Measurements from ENCODE around the gene SYT1.

SYT1 gene

GRCh38 chr12:79063258-79063657, 198.7 kb downstream of the SYT1 start:
- no peak for DNase-seq

DNA sequence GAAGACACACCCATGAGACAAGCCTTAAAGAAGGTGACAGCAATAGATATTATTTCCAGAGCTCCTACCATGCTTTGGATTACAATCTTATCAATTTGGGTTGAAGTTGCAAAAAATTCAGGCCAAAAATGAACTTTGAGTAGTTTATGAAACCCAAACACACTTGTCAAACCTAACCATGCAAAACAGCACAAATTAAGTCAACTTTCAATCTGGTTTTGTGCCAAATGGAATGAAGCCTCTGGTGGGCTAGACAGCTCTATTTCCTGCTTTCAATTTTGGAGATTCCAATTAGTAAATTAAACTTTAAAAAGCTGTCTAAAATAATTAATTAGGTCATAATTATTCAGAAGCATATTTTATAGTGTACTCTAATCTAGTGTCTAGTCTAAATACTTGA, 203.4 kb downstream of the SYT1 start:
- no peak for DNase-seq

DNA sequence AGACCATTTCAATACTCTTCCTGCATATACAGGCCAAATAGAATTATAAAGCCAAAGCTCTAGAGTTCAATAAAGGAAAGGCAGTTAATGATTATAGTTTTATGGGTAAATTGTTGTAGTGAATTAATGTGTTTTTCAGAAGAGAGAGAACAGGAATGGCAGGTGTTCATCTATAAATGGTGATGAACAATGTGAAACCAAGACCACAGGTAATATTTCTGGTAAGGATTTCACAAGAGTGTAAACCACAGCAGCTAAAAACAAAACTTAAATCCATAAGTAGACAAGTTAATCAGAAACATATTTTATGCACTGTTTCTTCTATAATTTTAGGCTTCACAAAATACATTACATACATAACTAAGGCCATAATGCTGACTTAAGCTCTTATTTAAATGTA, 204.4 kb downstream of the SYT1 start:
- no peak for DNase-seq

GRCh38 chr12:79071498-79071897, 206.9 kb downstream of the SYT1 start:
- no peak for DNase-seq

DNA sequence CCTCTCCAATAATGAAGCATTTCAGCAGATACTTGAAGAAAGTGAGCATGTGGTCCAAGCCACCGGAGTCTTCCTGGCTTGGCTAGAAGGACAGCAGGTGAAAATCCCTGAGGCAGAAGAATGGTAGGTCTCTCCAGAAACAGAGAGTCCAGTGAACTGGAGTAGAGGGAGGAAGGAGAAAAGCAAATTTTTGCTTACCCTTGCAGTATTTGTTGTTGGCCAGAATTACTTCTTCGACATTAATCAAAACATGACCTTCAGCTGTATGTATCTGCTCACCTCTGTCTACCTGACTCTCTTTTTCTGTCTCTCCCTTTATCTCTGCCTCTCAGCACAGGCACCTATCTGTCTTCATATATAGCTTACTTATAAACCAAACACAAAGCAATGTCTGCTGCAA, 208.9 kb downstream of the SYT1 start:
- no peak for DNase-seq

DNA sequence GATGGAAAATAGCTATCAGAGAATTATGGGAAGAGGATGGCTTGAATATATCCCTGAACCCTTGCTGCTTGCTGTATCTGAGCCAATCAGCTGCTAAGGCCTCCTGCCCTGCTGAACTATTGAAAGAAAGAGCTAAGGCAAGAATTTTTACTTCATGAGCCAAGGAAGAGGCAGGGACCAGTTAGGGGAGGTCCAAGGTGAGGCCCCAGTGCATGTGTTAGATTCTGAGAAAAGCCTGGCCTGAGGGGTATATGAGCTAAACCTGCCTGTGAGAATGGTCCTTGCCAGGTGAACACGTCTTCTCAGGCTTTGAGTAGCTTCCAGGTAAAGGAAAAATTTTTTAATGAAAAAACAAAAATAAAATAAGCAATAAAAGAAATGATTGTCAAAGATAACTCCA, 218.0 kb downstream of the SYT1 start:
- no peak for DNase-seq

- DNase-seq, result no peak
These were observed 218.6 kb downstream of the SYT1 start for GRCh38 chr12:79083181-79083580.

- DNase-seq, result no peak
These were observed 220.6 kb downstream of the SYT1 start for GRCh38 chr12:79085106-79085682.

GRCh38 chr12:79086541-79087296, 222.1 kb downstream of the SYT1 start:
- no peak for DNase-seq

DNA sequence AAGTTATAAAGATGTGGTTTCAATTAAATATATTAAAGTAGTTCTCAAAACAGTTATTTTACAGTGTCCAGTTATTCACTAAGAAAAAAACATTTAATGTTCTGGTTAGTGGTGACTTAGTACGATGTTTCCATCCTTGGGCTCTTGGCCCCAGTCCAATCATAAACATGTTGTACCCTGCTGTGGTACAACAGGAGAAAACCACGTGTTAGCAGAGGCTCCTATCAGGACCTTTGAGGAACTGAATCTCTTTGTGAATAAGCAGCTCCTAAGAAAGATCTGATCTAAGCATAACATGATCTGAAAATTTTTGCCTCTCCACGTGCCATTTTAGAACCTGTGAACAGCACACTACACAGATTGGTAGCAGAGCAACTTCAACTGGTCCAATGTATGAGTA, 234.0 kb downstream of the SYT1 start:
- DNase-seq, result no peak

DNA sequence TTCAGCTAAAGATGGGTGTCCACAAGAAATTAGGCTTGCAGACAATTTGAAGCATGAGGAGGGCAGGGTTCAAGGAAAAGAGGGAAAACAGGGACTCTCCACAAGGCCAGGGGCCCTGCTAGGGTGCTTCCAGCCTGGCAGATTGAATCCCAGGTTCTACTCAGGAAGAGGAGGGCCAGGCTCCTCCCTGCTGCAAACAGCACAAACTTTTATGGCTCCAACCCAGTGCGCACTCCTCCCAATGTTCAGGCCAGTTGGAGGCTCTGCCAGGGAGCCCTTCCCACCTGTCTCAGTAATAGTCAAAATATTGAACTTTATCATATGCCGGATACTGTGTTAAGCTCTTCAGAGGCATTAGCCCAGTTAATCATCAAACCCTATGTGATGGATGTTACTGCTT, 244.4 kb downstream of the SYT1 start:
- DNase-seq, result no peak

- no peak for DNase-seq
These were observed 250.3 kb downstream of the SYT1 start for GRCh38 chr12:79114896-79115295.

- no peak for DNase-seq
These were observed 251.2 kb downstream of the SYT1 start for GRCh38 chr12:79115743-79116142.

DNA sequence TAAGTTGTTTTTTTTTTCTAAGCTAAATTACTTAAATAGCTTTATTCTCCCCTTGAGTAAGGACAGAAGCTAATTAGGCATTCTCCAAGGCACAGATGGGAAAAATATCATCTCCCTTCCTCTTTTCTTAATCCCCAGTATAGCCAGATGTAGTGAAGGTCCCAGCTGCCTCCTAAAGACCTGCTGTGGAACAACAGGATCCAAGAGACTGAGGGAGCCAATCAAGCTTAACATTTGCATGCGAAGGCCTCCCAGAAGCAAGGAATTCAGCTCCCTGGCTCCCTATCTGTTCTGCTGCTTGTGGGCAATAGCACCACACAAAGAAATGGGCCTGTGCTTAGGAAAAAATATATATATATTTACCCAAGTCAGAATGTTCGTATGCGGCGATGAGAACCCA, 255.2 kb downstream of the SYT1 start:
- DNase-seq, result no peak

DNA sequence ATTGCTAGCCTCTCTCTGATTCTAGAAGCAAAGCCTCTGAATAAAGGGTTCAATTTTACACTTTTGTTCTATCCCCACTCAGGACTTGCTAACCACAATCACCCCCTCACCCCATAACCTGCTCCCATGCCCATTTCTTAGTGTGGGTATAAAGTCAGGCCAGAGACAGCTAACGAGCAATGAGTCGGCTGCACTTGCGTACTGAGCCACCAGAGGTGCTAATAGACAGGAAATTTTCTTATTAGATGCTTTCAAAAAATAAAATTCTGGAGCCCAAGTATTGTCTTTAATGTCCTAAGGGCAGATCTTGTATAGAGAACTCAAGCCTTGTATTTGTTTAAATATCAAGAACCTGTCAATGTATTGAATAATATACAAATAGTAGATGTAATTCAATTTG, 256.9 kb downstream of the SYT1 start:
- DNase-seq, result no peak

DNA sequence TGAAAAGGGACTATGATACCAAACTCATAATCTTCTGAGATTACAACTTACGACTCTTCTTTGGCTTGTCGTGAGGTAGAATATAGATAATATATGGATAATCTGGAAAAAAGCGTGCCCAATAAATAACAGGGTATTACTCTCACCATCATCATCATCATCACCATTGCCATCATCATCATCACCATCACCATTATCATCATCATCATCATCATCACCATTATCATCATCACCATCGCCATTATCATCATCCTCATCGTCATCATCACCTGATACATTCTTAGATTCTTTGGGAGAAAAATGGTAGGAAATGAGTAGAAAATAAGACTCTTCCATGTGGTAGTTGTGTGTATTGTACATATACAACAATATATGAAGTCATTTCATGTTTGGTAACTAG, 259.8 kb downstream of the SYT1 start:
- no peak for DNase-seq

DNA sequence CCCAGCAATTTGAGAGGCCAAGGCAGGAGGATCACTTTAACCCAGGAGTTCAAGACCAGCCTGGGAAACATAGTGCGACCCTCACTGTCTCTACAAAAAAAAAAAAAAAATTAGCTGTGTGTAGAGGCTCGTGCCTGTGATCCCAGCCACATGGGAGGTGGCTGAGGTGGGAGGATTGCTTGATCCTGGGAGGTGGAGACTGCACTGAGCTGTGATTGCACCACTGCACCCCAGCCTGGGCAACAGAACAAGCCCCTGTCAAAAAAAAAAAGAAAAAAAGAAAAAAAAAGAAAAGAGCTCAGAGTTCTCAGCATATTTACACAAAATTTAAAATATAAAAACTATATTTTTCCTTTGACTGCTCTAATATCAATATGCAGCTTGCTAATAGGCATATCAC, 260.8 kb downstream of the SYT1 start:
- no peak for DNase-seq

GRCh38 chr12:79127271-79127751, 262.7 kb downstream of the SYT1 start:
- DNase-seq, result no peak

DNA sequence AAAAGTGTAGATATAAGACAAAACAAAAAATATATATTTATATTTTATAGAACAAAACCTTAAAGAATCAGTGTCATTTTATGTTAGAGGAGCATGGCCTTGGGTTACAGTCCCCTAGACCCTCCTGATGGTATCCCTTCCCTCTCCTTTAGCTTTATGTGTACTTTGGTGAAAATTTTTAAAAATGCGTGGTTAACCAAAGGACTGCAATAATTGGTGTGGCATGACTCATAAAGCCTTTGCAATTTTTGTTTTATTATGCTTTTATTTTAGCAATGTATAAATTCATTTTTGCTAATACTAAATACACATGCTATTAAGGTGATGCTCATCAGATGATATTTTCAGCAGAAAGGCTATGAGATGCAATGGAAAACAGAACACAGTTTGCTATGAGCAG, 264.4 kb downstream of the SYT1 start:
- no peak for DNase-seq

DNA sequence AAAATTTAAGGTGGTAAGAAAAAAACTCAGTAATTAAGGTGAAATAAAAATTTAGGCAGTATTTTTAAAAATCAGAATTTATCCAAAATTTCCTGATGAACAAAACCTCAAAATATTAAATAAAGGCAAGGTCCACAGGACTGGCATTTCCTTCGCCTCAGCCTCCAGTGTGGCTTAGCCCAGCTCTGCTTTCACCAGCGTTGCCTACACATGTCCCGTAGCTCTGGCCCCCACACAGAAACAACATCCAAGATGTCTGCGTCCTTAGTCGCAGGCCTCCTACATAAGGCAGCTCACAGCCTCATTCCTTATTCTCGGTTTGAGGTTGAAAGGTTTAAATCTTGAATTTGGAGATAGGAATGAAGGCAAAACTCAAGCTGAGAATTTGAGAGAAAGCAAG, 274.3 kb downstream of the SYT1 start:
- no peak for DNase-seq

GRCh38 chr12:79140711-79141110, 276.1 kb downstream of the SYT1 start:
- no peak for DNase-seq

GRCh38 chr12:79141776-79142175, 277.2 kb downstream of the SYT1 start:
- no peak for DNase-seq

GRCh38 chr12:79143803-79144202, 279.2 kb downstream of the SYT1 start:
- DNase-seq, result no peak

- no peak for DNase-seq
These were observed 287.4 kb downstream of the SYT1 start for GRCh38 chr12:79151956-79152355.

DNA sequence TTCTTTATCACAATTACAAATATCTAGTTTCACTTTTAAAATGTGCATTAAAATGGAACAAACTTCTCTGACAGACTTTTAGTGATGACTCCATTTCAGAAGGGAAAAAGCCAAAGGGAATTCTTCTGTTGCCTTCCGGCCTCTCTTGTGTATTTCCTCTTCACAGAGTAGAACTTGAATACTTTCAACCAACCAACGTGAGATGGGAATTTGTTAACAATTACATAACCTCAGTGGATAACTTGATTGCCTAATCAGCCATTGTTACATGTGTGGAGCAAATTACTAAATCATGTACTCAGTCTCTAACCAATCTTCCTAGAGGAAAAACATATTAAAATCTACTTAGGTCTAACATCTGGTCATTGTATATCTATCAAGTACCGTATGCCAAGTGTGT, 291.1 kb downstream of the SYT1 start:
- no peak for DNase-seq

All from NCI-H1694 (cell line).